ENCODE data around the gene APBB2. TPM values are rescaled to one million over a fixed set of nuclear protein-coding genes. Genes with fewer than 3 reads are reported as not detected.

APBB2 gene
- total RNA-seq, 3 donors from 2014 or later (not counting 1 experiment from before 2014, with no cell fraction given), result 0.38 to 0.48 TPM; not detected in 1

GRCh38 chr4:41199788-41200187, 14.6 kb downstream of the APBB2 start:
- no peak for TF ChIP-seq CTCF (IDR thresholded peaks at IDR 0.05)
- Mint-ChIP-seq H3K9me3 (no peaks in the 10 kb centered on the region), H3K36me3 (no peaks in the 10 kb centered on the region), H3K4me1 (no peaks in the 10 kb centered on the region), H3K4me3 (no peak overlapping the region), H3K27ac (no peak overlapping the region), H3K27me3 (ENCODE audit: low read depth in 2 of 2) (peaks cover 4 to 7% of the 10 kb centered on the region in 2 donors)
- no peak overlapping the region for H3K27ac ChIP-seq (ENCODE audit: low read length)
- intact Hi-C loops (cut with micrococcal nuclease), result no loop called here
- H3K9me3 ChIP-seq (ENCODE audit: control insufficient read depth, insufficient read depth, low read length), result no peaks in the 10 kb centered on the region
- H3K4me3 ChIP-seq (ENCODE audit: low read length), result no peak overlapping the region
- H3K36me3 ChIP-seq (ENCODE audit: control insufficient read depth, insufficient read depth, low read length), result no peaks in the 10 kb centered on the region
- H3K27me3 ChIP-seq (ENCODE audit: control insufficient read depth, insufficient read depth, low read length), result no peaks in the 10 kb centered on the region
- DNase-seq (no peak), ATAC-seq (no peak)
- WGBS (ENCODE audit: insufficient coverage), result 68% methylated on average over 2 of the region's 3 CpGs
- no peaks in the 10 kb centered on the region for H3K4me1 ChIP-seq (ENCODE audit: control insufficient read depth, insufficient read depth, low read length)

- no peaks in the 10 kb centered on the region for H3K36me3 Mint-ChIP-seq
- no peaks in the 10 kb centered on the region for H3K27me3 ChIP-seq (ENCODE audit: control insufficient read depth, insufficient read depth, low read length)
- no peak overlapping the region for H3K27ac ChIP-seq (ENCODE audit: low read length)
- H3K9me3 Mint-ChIP-seq, result peaks cover 0 to 2% of the 10 kb centered on the region in 2 donors
- no peaks in the 10 kb centered on the region for H3K36me3 ChIP-seq (ENCODE audit: control insufficient read depth, insufficient read depth, low read length)
- intact Hi-C loops (cut with micrococcal nuclease), result no loop called here
- no peak overlapping the region for H3K27ac Mint-ChIP-seq
- 82% methylated on average over 1 of the region's 2 CpGs for WGBS (ENCODE audit: insufficient coverage)
- no peaks in the 10 kb centered on the region for H3K4me1 Mint-ChIP-seq
- TF ChIP-seq CTCF (IDR thresholded peaks at IDR 0.05), result no peak
- no peak overlapping the region for H3K4me3 ChIP-seq (ENCODE audit: low read length)
- ATAC-seq (no peak), DNase-seq (no peak)
- H3K27me3 Mint-ChIP-seq (ENCODE audit: low read depth in 2 of 2), result peaks cover 0 to 4% of the 10 kb centered on the region in 2 donors
- no peak overlapping the region for H3K4me3 Mint-ChIP-seq
- no peaks in the 10 kb centered on the region for H3K9me3 ChIP-seq (ENCODE audit: control insufficient read depth, insufficient read depth, low read length)
- no peaks in the 10 kb centered on the region for H3K4me1 ChIP-seq (ENCODE audit: control insufficient read depth, insufficient read depth, low read length)
Measured at GRCh38 chr4:41197996-41198395, 16.3 kb downstream of the APBB2 start.

GRCh38 chr4:41197495-41197894, 16.8 kb downstream of the APBB2 start:
- Mint-ChIP-seq H3K36me3 (no peaks in the 10 kb centered on the region), H3K4me1 (no peaks in the 10 kb centered on the region), H3K4me3 (no peak overlapping the region), H3K27ac (no peak overlapping the region), H3K9me3 (peaks cover 0 to 2% of the 10 kb centered on the region in 2 donors), H3K27me3 (ENCODE audit: low read depth in 2 of 2) (peaks cover 0 to 4% of the 10 kb centered on the region in 2 donors)
- no peak for DNase-seq
- 75% methylated on average over 3 of the region's 3 CpGs for WGBS (ENCODE audit: insufficient coverage)
- Histone ChIP-seq H3K4me1 (ENCODE audit: control insufficient read depth, insufficient read depth, low read length) (no peaks in the 10 kb centered on the region), H3K27ac (ENCODE audit: low read length) (no peak overlapping the region), H3K36me3 (ENCODE audit: control insufficient read depth, insufficient read depth, low read length) (no peaks in the 10 kb centered on the region), H3K27me3 (ENCODE audit: control insufficient read depth, insufficient read depth, low read length) (no peaks in the 10 kb centered on the region), H3K9me3 (ENCODE audit: control insufficient read depth, insufficient read depth, low read length) (no peaks in the 10 kb centered on the region), H3K4me3 (ENCODE audit: low read length) (no peak overlapping the region)
- TF ChIP-seq CTCF (IDR thresholded peaks at IDR 0.05), result no peak
- no peak for ATAC-seq
- intact Hi-C loops (cut with micrococcal nuclease), result no loop called here

- peaks cover 0 to 4% of the 10 kb centered on the region in 2 donors for H3K27me3 Mint-ChIP-seq (ENCODE audit: low read depth in 2 of 2)
- no peak for TF ChIP-seq CTCF (IDR thresholded peaks at IDR 0.05)
- Histone ChIP-seq H3K36me3 (ENCODE audit: control insufficient read depth, insufficient read depth, low read length) (no peaks in the 10 kb centered on the region), H3K27me3 (ENCODE audit: control insufficient read depth, insufficient read depth, low read length) (no peaks in the 10 kb centered on the region), H3K9me3 (ENCODE audit: control insufficient read depth, insufficient read depth, low read length) (no peaks in the 10 kb centered on the region), H3K4me3 (ENCODE audit: low read length) (no peak overlapping the region), H3K4me1 (ENCODE audit: control insufficient read depth, insufficient read depth, low read length) (no peaks in the 10 kb centered on the region), H3K27ac (ENCODE audit: low read length) (no peak overlapping the region)
- no peak overlapping the region for H3K4me3 Mint-ChIP-seq
- 82% methylated on average over 3 of the region's 6 CpGs for WGBS (ENCODE audit: insufficient coverage)
- intact Hi-C loops (cut with micrococcal nuclease), result no loop called here
- H3K27ac Mint-ChIP-seq, result no peak overlapping the region
- H3K9me3 Mint-ChIP-seq, result peaks cover 0 to 2% of the 10 kb centered on the region in 2 donors
- H3K36me3 Mint-ChIP-seq, result no peaks in the 10 kb centered on the region
- DNase-seq, result no peak
- H3K4me1 Mint-ChIP-seq, result no peaks in the 10 kb centered on the region
- ATAC-seq, result no peak
Measured at GRCh38 chr4:41196633-41197332, 17.6 kb downstream of the APBB2 start.

Data from natural killer cell (primary cell).